Hematopoietic multipotent progenitor cell treated with erythropoietin and hydrocortisone succinate and interleukin-3 and kit ligand, for 4 days (in vitro differentiated cells): ENCODE measurements around the gene HARS1.
"Not testable (repeated sequence)": the region's sequence is repeated elsewhere in the genome, so short reads cannot be mapped to it uniquely, and the experiment has no call there.

Experiments used
- DNase-seq: peaks from one replicate; pipeline ENCODE4 v3.0.0-alpha.2; 2015

Gene HARS1

GRCh38 chr5:140632366-140633020 is 58.7 kb downstream of the HARS1 start:
- DNase-seq, result peak; percentile 82

- peak; percentile 25 for DNase-seq
Measured at GRCh38 chr5:140631831-140632365, 59.3 kb downstream of the HARS1 start.

DNA sequence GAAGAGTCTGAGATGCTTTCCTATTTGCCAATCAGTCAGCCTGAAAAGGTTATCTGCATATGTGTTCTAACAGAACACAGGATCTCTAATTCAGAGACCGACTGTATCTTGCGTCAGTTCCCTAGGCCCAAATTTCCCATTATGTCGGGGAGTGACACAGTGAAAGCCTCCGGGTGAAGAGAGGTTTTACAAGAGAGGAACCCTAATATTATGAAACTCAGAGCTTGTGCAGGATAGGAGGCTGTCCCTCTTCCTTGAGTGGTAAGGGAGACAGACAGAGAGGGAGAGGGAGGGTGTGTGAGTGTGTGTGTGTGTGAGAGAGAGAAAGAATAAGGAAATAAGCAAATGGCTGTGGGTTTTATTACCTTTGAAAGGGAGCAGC is 60.1 kb downstream of the HARS1 start:
- no peak for DNase-seq

DNA sequence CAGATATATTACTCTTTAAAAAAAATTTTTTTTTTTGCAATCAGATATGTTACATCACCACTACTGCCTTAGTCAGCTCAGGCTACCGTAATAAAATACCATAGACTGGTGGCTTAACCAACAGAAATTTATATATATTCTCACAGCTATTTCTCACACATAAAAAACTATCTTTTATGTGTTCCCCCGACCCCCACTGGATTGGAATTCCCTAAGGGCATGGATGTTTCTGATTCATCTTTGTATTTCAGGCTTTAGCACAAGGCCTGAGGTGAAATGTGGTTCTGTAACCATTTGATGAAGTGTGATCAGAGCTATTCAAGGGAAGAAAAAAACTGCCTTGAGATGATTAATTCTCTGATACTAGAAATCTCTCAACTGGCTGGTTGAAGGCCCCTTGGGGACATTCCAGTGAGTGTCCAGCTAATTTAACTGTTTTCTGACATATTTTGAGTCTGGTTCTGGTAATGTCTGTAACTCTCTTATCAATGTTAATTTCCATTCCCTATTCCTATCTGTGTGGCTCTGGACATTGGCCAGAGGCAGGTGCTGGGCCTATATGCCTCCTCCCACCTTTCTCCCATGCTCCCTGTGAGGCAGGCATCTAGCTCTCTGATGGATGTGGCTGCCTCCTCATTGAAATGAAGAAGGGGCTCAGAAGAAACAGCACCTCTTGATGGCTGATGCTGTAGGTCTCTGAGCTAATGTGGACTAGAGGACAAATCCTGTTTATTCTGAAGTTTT is 60.7 kb downstream of the HARS1 start:
- DNase-seq, result no peak

DNA sequence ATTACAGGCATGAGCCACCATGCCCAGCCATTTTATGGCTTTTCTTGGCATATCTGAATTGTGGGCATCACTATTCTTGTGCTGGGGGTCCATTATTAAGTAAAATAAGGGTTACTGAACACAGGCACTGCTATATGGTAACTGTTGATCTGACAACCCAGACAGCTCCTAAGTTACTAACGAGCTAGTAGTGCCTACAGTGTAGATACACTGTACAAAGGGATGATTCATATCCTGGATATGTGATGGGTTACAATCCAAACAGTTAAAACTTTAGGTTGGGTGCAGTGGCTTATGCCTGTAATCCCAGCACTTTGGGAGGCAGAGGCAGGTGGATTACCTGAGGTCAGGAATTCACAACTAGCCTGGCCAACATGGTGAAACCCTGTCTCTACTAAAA is 62.5 kb downstream of the HARS1 start:
- DNase-seq, result no peak

DNA sequence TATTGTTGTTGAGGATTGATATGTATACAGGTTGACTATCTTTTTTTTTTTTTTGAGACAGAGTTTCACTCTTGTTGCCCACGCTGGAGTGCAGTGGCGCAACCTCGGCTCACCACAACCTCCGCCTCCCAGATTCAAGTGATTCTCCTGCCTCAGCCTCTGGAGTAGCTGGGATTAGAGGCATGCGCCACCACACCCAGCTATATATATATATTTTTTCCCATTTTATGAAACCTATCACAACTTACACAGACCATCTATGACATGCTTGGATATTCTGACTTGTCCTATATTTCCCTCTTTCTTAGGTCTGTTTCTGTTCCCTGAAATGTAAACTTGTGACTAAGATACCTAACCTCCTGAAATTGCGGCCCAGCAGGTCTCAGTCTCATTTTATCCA is 63.2 kb downstream of the HARS1 start:
- DNase-seq, result no peak

DNA sequence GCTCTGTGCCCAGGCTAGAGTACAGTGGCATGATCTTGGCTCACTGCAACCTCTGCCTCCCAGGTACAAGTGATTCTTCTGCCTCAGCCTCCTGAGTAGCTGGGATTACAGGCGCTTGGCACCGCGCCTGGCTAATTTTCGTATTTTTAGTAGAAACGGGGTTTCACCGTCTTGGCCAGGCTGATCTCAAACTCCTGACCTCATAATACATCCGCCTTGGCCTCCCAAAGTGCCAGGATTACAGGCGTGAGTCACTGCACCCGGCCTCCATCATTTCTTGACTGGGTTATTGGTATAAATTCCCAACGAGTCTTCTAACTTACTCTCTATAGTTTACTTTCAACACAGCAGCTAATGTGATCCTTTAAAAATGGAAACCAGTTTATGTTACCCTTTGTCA is 66.3 kb downstream of the HARS1 start:
- DNase-seq, result not testable (repeated sequence)
